GM20431 (cell line): ENCODE measurements around the gene EYS.
"Not testable (repeated sequence)": the region's sequence is repeated elsewhere in the genome, so short reads cannot be mapped to it uniquely, and the experiment has no call there.

Experiments
- in situ Hi-C: fragments of 300-500 bp; cut with MseI, MboI; formaldehyde crosslinking; loops from one replicate; pipeline ENCODE4 v1.15.0; 2020; ENCODE audit warnings: low sequenced_read_pairs; ENCODE audit not compliant: unreplicated experiment

The EYS gene

GRCh38 chr6:64547594-64548268 lies 1159.3 kb downstream of the EYS start:
- in situ Hi-C loops: no loop called here

GRCh38 chr6:64539917-64540316 lies 1167.1 kb downstream of the EYS start:
- in situ Hi-C loops: no loop called here

- in situ Hi-C loops: no loop called here
Observed at GRCh38 chr6:64538722-64539121, 1168.3 kb downstream of the EYS start.

GRCh38 chr6:64527899-64528298 lies 1179.1 kb downstream of the EYS start:
- in situ Hi-C loops: no loop called here

GRCh38 chr6:64522859-64523258 lies 1184.2 kb downstream of the EYS start:
- in situ Hi-C loops: no loop called here

- in situ Hi-C loops: no loop called here
Observed at GRCh38 chr6:64520050-64520449, 1187.0 kb downstream of the EYS start.

GRCh38 chr6:64516393-64516792 lies 1190.6 kb downstream of the EYS start:
- in situ Hi-C loops: no loop called here

- in situ Hi-C loops: no loop called here
Observed at GRCh38 chr6:64507661-64508060, 1199.4 kb downstream of the EYS start.

- in situ Hi-C loops: no loop called here
Observed at GRCh38 chr6:64505312-64505711, 1201.7 kb downstream of the EYS start.

GRCh38 chr6:64504503-64504902 lies 1202.5 kb downstream of the EYS start:
- in situ Hi-C loops: no loop called here

GRCh38 chr6:64502801-64503200 lies 1204.2 kb downstream of the EYS start:
- in situ Hi-C loops: no loop called here

- in situ Hi-C loops: no loop called here
Observed at GRCh38 chr6:64497634-64498033, 1209.4 kb downstream of the EYS start.

GRCh38 chr6:64489763-64490162 lies 1217.3 kb downstream of the EYS start:
- in situ Hi-C loops: no loop called here

- in situ Hi-C loops: no loop called here
Observed at GRCh38 chr6:64486578-64487351, 1220.3 kb downstream of the EYS start.

GRCh38 chr6:64483956-64484499 lies 1223.0 kb downstream of the EYS start:
- in situ Hi-C loops: no loop called here

GRCh38 chr6:64482631-64483030 lies 1224.4 kb downstream of the EYS start:
- in situ Hi-C loops: no loop called here

- in situ Hi-C loops: no loop called here
Observed at GRCh38 chr6:64479134-64479533, 1227.9 kb downstream of the EYS start.

GRCh38 chr6:64477391-64477790 lies 1229.6 kb downstream of the EYS start:
- in situ Hi-C loops: no loop called here

- in situ Hi-C loops: no loop called here
Observed at GRCh38 chr6:64476935-64477334, 1230.1 kb downstream of the EYS start.

- in situ Hi-C loops: not testable (repeated sequence)
Observed at GRCh38 chr6:64469405-64469804, 1237.6 kb downstream of the EYS start.

GRCh38 chr6:64467656-64468055 lies 1239.4 kb downstream of the EYS start:
- in situ Hi-C loops: no loop called here
